AG04449 (cell line): ENCODE results near the gene CES4A.
"Not testable (repeated sequence)": the region's sequence is repeated elsewhere in the genome, so short reads cannot be mapped to it uniquely, and the experiment has no call there.

Source experiments
- CTCF ChIA-PET: fragments of 350-600 bp; formaldehyde crosslinking; extraction: SDS; loops from one replicate; lab custom pipeline; 2021; ENCODE audit warnings: antibody characterized with exemption; lab: Yijun Ruan, JAX
- POLR2A ChIA-PET: fragments of 400-600, 350-600 bp; formaldehyde crosslinking; extraction: SDS; loops from one replicate; lab custom pipeline; 2020; ENCODE audit warnings: antibody characterized with exemption, inconsistent platforms; lab: Yijun Ruan, JAX
- DNase-seq: peaks from one replicate; pipeline ENCODE4 v3.0.0-alpha.2; 2010; ENCODE audit warnings: low read depth, low spot score
- H3K4me3 ChIP-seq: 2 replicates; pipeline ENCODE4 v1.5.1; 2011; ENCODE audit warnings: low read depth, mild to moderate bottlenecking, control low read depth, low read length
- TF ChIP-seq, protein P1 (sequence below): IDR thresholded peaks from one replicate; pipeline ENCODE4 v1.5.1; 2011; ENCODE audit warnings: mild to moderate bottlenecking, moderate library complexity, low read length, control low read depth, inconsistent platforms; ENCODE audit not compliant: insufficient read depth; ENCODE audit errors: missing control alignments

Gene CES4A

GRCh38 chr16:66954097-66954659 is 34.2 kb upstream of the CES4A start:
- TF ChIP-seq, protein P1, sequence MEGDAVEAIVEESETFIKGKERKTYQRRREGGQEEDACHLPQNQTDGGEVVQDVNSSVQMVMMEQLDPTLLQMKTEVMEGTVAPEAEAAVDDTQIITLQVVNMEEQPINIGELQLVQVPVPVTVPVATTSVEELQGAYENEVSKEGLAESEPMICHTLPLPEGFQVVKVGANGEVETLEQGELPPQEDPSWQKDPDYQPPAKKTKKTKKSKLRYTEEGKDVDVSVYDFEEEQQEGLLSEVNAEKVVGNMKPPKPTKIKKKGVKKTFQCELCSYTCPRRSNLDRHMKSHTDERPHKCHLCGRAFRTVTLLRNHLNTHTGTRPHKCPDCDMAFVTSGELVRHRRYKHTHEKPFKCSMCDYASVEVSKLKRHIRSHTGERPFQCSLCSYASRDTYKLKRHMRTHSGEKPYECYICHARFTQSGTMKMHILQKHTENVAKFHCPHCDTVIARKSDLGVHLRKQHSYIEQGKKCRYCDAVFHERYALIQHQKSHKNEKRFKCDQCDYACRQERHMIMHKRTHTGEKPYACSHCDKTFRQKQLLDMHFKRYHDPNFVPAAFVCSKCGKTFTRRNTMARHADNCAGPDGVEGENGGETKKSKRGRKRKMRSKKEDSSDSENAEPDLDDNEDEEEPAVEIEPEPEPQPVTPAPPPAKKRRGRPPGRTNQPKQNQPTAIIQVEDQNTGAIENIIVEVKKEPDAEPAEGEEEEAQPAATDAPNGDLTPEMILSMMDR: peak; percentile 78
- H3K4me3 ChIP-seq: no peak overlapping the region
- DNase-seq: no peak
- CTCF ChIA-PET: interaction anchor here (0.6 to 6.6 kb wide), 31 partner anchors 11 to 560 kb away, joined by 3 to 90 read pairs (median 5); partner anchors contain the start of genes CDH16, EXOC3L1, FBXL8 and FHOD1
- POLR2A ChIA-PET: no interaction called here

DNA sequence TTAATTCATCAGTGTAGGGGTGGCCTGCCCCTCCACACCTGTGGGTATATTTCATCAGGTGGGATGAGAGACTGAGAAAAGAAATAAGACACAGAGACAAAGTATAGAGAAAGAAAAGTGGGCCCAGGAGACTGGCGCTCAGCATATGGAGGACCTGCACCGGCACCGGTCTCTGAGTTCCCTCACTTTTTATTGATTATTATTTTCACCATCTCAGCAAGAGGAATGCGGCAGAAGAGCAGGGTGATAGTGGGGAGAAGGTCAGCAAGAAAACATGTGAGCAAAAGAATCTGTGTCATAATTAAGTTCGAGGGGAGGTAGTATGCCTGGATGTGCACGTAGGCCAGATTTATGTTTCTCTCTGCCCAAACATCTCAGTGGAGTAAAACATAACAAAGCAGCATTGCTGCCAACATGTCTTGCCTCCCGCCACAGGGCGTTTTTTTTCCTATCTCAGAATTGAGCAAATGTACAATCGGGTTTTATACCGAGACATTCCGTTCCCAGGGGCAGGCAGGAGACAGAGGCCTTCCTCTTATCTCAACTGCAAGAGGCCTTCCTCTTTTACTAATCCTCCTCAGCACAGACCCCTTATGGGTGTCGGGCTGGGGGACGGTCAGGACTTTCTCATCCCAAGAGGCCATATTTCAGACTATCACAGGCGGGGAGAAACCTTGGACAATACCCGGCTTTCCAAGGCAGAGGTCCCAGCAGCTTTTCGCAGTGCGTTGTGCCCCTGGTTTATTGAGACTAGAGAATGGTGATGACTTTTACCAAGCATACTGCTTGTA is 32.8 kb upstream of the CES4A start:
- CTCF ChIA-PET: interaction anchor here (1.1 to 6.1 kb wide), 9 partner anchors 16 to 243 kb away, joined by 3 to 57 read pairs (median 8); partner anchors contain the start of gene B3GNT9
- DNase-seq, POLR2A ChIA-PET, H3K4me3 ChIP-seq: not testable (repeated sequence)

DNA sequence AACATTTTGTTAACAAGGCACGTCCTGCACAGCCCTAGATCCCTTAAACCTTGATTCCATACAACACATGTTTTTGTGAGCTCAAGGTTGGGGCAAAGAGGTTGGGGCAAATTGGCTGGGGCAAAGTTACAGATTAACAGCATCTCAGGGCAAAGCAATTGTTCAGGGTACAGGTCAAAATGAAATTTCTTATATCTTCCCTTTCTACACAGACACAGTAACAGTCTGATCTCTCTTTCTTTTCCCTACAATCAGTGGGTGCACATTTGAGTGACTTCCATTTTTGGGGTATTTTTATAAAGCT is 32.3 kb upstream of the CES4A start:
- CTCF ChIA-PET: interaction anchor here (0.6 to 6.1 kb wide), 11 partner anchors 16 to 242 kb away, joined by 3 to 57 read pairs (median 7); partner anchors contain the start of gene B3GNT9
- H3K4me3 ChIP-seq, POLR2A ChIA-PET, DNase-seq: not testable (repeated sequence)

GRCh38 chr16:66958857-66959703 is 29.3 kb upstream of the CES4A start:
- ChIA-PET POLR2A (no interaction called here), CTCF (interaction anchor here (0.8 to 6.1 kb wide), 21 partner anchors 8 to 228 kb away, joined by 3 to 57 read pairs (median 7); partner anchors contain the start of genes B3GNT9 and TRADD)
- H3K4me3 ChIP-seq: no peak overlapping the region
- TF ChIP-seq, protein P1: no peak
- DNase-seq: no peak

DNA sequence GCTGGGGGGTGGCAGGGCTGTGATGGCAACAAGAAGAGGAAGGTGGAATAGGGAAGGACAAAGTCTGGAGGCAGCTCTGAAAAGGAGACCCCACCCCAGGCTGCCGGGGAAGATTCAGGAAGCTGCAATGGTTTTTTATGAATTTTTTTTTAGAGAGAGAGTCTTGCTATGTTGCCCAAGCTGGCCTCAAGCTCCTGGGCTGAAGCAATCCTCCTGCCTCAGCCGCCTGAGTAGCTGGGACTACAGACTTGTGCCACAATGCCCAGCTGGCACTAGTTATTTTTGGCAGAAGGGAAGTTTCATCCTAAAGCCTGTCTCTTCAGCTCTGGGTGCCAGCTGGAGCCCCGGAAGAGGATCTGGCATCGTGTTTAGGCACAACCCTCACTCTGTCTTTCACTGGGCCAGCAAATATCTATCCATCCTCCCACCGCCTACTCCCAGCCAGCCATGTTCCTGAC is 28.7 kb upstream of the CES4A start:
- no peak for DNase-seq
- CTCF ChIA-PET: interaction anchor here (0.8 to 6.1 kb wide), 19 partner anchors 8 to 227 kb away, joined by 3 to 57 read pairs (median 7); partner anchors contain the start of genes B3GNT9 and TRADD
- POLR2A ChIA-PET: no interaction called here

GRCh38 chr16:66960270-66960669 is 28.1 kb upstream of the CES4A start:
- H3K4me3 ChIP-seq: no peak overlapping the region
- TF ChIP-seq, protein P1: no peak
- DNase-seq: no peak
- POLR2A ChIA-PET: no interaction called here
- CTCF ChIA-PET: interaction anchor here (0.8 to 6.1 kb wide), 28 partner anchors 8 to 227 kb away, joined by 3 to 57 read pairs (median 7); partner anchors contain the start of genes B3GNT9, FBXL8, MATCAP1 and TRADD

More for the DNA sequence above, 28.7 kb upstream of the CES4A start:
- TF ChIP-seq, protein P1: no peak
- no peak overlapping the region for H3K4me3 ChIP-seq
